Coronary artery (tissue), 2 donors: ENCODE results near the gene MYO1H.
"Not testable (repeated sequence)": the region's sequence is repeated elsewhere in the genome, so short reads cannot be mapped to it uniquely, and the experiment has no call there.

Source experiments
- DNase-seq: peaks from one replicate; pipeline ENCODE4 v3.0.0-alpha.2; 2017; ENCODE audit warnings: low spot score
- H3K27ac ChIP-seq, 2 donors: fragments of 200-600 bp; sonication (generic); one replicate each; pipeline ENCODE4 v1.5.1; 2016 to 2019
- H3K4me3 ChIP-seq: fragments of 200-600 bp; sonication (generic); 2 replicates; pipeline ENCODE4 v1.5.1; 2016; ENCODE audit warnings: mild to moderate bottlenecking, moderate library complexity
- TF ChIP-seq, protein P1 (sequence below): fragments of 200-600 bp; sonication (generic); IDR thresholded peaks from one replicate; pipeline ENCODE4 v1.5.1; 2019; ENCODE audit warnings: antibody characterized with exemption

Gene MYO1H

DNA sequence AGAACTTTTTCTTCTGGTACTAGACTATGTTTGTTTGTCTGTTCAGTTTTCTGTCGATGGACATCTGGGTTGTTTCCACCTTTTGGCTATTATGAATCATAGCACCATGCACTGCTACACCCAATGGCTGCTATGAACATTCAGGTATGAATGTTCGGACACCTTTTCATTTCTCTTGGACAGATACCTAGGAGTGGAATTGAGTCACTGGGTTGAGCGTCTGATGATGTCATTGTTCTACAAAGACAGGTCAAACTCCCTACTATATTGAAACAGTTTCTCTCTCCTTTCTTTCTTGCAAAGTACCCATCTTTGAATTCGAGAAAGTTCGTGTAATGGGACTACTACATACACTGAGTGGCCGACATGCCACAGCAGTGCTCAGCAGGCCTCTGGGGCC lies 84.7 kb downstream of the MYO1H start:
- no peak for DNase-seq
- TF ChIP-seq, protein P1, sequence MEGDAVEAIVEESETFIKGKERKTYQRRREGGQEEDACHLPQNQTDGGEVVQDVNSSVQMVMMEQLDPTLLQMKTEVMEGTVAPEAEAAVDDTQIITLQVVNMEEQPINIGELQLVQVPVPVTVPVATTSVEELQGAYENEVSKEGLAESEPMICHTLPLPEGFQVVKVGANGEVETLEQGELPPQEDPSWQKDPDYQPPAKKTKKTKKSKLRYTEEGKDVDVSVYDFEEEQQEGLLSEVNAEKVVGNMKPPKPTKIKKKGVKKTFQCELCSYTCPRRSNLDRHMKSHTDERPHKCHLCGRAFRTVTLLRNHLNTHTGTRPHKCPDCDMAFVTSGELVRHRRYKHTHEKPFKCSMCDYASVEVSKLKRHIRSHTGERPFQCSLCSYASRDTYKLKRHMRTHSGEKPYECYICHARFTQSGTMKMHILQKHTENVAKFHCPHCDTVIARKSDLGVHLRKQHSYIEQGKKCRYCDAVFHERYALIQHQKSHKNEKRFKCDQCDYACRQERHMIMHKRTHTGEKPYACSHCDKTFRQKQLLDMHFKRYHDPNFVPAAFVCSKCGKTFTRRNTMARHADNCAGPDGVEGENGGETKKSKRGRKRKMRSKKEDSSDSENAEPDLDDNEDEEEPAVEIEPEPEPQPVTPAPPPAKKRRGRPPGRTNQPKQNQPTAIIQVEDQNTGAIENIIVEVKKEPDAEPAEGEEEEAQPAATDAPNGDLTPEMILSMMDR = no peak
- H3K27ac ChIP-seq = no peak overlapping the region
- H3K4me3 ChIP-seq = no peak overlapping the region

DNA sequence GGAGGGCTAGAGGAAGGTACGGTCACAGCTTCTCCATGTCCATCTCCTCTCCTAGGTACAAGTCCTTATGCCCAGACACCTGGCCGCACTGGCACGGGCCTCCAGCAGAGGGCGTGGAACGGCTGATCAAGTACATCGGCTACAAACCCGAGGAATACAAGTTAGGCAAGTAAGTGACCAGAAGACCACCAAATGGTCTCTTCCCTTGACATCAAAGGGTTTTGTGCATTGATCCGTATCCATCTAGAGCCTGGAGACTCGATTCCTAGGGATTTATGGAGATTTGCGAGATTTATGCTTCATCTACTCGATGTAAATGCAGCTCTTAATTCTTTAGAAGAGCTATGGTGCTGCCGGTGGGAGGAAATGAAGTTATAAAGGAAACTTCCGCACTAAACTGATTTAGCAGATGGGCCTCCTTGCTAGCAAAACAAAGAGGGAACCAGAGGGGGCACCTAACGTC lies 85.2 kb downstream of the MYO1H start:
- no peak overlapping the region for H3K4me3 ChIP-seq
- TF ChIP-seq, protein P1 = peak; percentile 49
- H3K27ac ChIP-seq = no peak overlapping the region
- DNase-seq = peak; percentile 80

DNA sequence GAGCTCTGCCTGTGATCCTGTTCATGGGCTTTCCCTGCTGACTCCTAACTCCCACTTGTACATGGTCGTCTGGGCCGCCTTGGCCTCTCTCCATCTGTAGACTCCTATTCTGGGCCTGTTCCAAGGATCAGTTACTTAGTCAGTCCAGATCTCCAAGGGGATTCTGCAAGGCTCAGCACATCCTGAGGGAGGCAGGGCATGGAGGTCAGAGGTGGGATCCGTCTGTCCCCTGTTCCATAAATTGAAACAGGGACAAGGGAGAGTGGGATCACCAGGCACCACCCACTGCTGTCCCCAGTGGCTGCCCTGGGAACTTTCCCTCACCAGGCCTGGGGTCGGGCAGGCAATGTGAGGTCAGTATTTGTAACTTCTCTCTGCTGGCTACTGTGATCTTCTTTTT lies 85.9 kb downstream of the MYO1H start:
- TF ChIP-seq, protein P1 = no peak
- H3K27ac ChIP-seq = no peak overlapping the region
- H3K4me3 ChIP-seq = no peak overlapping the region
- no peak for DNase-seq

- H3K27ac ChIP-seq = no peak overlapping the region
These were observed 86.9 kb downstream of the MYO1H start for GRCh38 chr12:109434582-109434981.

DNA sequence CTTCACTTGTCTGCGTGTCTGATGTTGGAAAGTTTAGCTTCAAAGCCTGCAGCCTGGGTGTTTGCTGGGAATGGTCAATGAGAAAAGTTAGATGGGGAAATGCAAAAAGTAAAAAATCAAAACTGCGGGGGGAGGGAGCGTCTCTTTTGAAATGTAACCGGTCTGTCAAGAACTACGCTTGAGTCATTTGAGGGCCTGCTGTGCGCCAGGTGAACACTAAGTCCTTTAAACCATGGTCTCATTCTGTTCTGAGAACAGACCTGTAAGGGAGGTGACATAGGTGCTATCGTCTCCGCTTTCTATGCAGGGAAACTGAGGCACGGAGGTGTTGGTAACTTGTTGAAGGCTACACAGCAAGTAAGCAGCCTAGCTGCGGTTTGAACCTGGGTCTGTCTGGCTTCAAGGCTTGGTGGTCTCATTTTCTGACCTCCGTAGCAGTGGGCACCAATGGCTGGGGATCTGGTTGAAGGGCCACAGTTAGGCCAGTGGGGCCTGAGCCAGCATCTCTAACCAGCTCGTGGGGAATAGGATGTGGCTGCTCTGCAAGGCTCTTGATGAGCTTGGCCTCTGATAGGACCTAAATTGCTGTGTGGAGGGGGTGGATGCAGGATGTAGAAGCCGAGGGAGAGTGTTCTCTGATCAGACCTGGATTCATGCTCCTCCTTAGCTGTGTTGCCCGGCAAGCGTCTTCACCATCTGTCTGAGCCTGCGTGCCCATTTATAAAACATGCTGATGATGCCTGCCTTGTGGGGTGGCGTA lies 87.9 kb downstream of the MYO1H start:
- no peak overlapping the region for H3K27ac ChIP-seq
- TF ChIP-seq, protein P1 = no peak
- no peak for DNase-seq
- H3K4me3 ChIP-seq = no peak overlapping the region

More at GRCh38 chr12:109434582-109434981, 86.9 kb downstream of the MYO1H start:
- TF ChIP-seq, protein P1 = no peak
- DNase-seq = no peak
- no peak overlapping the region for H3K4me3 ChIP-seq

GRCh38 chr12:109436188-109436560 lies 88.5 kb downstream of the MYO1H start:
- H3K4me3 ChIP-seq = no peak overlapping the region
- no peak overlapping the region for H3K27ac ChIP-seq
- TF ChIP-seq, protein P1 = no peak
- DNase-seq = no peak

- TF ChIP-seq, protein P1 = no peak
- H3K4me3 ChIP-seq = no peak overlapping the region
- H3K27ac ChIP-seq = no peak overlapping the region
- DNase-seq = no peak
These were observed 91.5 kb downstream of the MYO1H start for GRCh38 chr12:109439181-109439580.

DNA sequence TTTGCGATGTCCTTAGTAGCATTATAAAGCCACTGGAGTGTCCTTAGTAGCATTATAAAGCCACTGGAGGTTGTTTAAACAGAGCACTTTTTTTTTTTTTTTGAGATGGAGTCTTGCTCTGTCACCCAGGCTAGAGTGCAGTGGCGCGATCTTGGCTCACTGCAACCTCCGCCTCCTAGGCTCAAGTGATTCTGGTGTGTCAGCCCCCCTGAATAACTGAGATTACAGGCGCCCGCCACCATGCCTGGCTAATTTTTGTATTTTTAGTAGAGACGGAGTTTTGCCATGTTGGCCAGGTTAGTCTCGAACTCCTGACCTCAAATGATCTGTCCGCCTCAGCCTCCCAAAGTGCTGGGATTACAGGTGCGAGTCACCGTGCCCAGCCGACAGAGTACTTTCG lies 92.3 kb downstream of the MYO1H start:
- DNase-seq, H3K27ac ChIP-seq, H3K4me3 ChIP-seq: not testable (repeated sequence)
